HUES64 (cell line): Measurements from ENCODE around the gene TAS1R2.

Experiments
- H3K27ac ChIP-seq: 2 replicates; pipeline ENCODE4 v1.7.0; 2013; ENCODE audit warnings: low read depth, low read length, inconsistent platforms
- H3K27me3 ChIP-seq: 2 replicates; pipeline ENCODE4 v1.6.1; 2013; ENCODE audit warnings: mild to moderate bottlenecking, low read length; ENCODE audit not compliant: insufficient read depth
- H3K36me3 ChIP-seq: 2 replicates; pipeline ENCODE4 v1.6.1; 2013; ENCODE audit warnings: mild to moderate bottlenecking, low read length; ENCODE audit not compliant: insufficient read depth
- H3K4me1 ChIP-seq: 2 replicates; pipeline ENCODE4 v1.6.1; 2013; ENCODE audit warnings: mild to moderate bottlenecking, low read length, moderate library complexity; ENCODE audit not compliant: insufficient read depth
- H3K4me3 ChIP-seq: 2 replicates; pipeline ENCODE4 v1.5.1; 2013; ENCODE audit warnings: mild to moderate bottlenecking, low read length, moderate library complexity
- H3K9ac ChIP-seq: 2 replicates; pipeline ENCODE4 v1.6.1; 2013; ENCODE audit warnings: mild to moderate bottlenecking, low read depth, low read length
- H3K9me3 ChIP-seq: 2 replicates; pipeline ENCODE4 v1.6.1; 2013; ENCODE audit warnings: low read depth, low read length; ENCODE audit not compliant: insufficient read depth
- WGBS: fragments of 150-250, 120-280 bp; methylation state at CpG from one replicate; pipeline ENCODE4 v1.1.7; 2013; ENCODE audit warnings: missing lambda C conversion rate; 5-methylcytosine and 5-hydroxymethylcytosine counted together

TAS1R2 gene

DNA sequence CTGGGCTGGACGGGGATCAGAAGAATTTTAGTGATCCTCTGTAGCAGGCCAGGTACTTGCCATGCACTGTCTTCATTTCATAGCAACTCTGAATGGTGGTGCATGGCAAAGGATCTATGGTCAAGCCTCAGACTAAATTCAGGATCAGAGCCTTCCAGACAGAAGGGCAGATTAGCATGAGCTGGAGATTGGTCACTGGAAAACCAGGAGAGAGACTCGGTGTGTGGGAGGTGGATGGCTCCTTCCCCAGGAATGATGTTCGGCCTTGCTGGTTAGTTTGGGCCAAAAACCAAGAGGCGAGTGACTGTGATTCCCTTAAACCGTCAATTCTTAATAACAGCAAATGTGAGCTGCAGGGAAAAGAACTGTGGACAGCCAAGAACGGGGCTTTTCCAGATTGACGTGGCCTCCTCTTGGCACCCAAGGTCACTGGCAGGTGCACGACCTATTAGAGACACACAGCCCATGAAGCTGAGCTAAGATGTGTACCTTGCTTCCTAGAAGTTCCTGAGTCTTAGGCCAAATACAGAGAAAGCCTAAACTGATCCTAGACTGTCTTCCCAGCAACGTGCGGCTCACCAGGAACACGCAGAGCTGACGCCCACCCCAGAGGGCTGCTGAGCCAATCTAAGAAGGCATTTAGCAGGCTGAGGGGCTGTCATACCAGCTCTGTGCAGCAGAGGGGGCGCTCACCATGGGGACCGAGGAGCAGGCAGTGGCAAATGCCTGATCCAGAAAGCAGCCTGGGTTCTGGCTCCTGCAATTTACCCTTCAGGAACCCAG lies 24.4 kb upstream of the TAS1R2 start:
- Histone ChIP-seq H3K4me1 (no peaks in the 10 kb centered on the region), H3K9ac (no peak overlapping the region), H3K36me3 (peaks cover 20% of the 10 kb centered on the region), H3K27ac (no peak overlapping the region), H3K9me3 (no peaks in the 10 kb centered on the region), H3K4me3 (no peak overlapping the region), H3K27me3 (no peaks in the 10 kb centered on the region)
- WGBS, result 71% methylated on average over 14 of the region's 14 CpGs

DNA sequence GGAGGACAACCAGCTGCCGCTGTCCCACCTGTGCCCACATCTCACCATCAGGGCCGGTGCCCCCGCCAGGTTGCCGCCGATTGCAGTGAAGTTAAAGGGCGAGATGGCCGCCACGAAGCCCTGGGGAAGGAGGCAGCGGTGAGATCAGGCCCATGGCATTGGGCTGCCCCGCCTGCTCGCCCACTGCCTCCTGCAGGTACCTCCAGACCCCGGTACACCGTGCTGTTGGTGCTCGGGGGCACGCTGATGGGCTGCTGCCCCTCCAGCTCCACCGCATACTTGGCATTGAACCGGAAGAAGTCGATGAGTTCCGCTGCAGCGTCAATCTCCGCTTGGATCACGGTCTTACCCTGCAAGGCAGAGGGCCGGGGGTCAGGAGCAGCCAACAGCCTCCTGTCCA lies 23.6 kb upstream of the TAS1R2 start:
- no peaks in the 10 kb centered on the region for H3K4me1 ChIP-seq
- no peak overlapping the region for H3K4me3 ChIP-seq
- 97% methylated on average over 23 of the region's 23 CpGs for WGBS
- no peaks in the 10 kb centered on the region for H3K27me3 ChIP-seq
- H3K27ac ChIP-seq, result no peak overlapping the region
- no peak overlapping the region for H3K9ac ChIP-seq
- no peaks in the 10 kb centered on the region for H3K9me3 ChIP-seq
- H3K36me3 ChIP-seq, result peaks cover 20% of the 10 kb centered on the region

DNA sequence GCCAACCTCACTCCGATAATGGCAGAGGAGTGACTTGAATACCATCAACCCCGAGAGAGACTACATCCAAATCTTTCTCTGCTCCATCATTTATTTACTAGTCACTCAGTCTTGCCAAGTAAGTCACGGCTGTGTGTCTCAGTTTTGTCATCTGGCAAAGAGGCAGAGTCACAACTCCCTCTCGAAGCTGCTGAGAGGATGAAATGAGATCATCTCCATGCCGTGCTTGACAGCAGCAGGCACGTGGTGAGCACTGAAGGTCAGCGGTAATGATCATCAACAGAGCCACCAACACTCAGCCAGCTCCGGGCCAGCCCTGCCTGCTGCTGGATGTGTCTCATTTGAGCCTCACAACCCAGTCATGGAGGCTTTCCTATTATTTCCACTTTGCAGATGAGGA lies 23.0 kb upstream of the TAS1R2 start:
- WGBS, result 95% methylated on average over 8 of the region's 8 CpGs
- Histone ChIP-seq H3K9me3 (no peaks in the 10 kb centered on the region), H3K4me3 (no peak overlapping the region), H3K27me3 (no peaks in the 10 kb centered on the region), H3K27ac (no peak overlapping the region), H3K36me3 (peaks cover 20% of the 10 kb centered on the region), H3K4me1 (no peaks in the 10 kb centered on the region), H3K9ac (no peak overlapping the region)

DNA sequence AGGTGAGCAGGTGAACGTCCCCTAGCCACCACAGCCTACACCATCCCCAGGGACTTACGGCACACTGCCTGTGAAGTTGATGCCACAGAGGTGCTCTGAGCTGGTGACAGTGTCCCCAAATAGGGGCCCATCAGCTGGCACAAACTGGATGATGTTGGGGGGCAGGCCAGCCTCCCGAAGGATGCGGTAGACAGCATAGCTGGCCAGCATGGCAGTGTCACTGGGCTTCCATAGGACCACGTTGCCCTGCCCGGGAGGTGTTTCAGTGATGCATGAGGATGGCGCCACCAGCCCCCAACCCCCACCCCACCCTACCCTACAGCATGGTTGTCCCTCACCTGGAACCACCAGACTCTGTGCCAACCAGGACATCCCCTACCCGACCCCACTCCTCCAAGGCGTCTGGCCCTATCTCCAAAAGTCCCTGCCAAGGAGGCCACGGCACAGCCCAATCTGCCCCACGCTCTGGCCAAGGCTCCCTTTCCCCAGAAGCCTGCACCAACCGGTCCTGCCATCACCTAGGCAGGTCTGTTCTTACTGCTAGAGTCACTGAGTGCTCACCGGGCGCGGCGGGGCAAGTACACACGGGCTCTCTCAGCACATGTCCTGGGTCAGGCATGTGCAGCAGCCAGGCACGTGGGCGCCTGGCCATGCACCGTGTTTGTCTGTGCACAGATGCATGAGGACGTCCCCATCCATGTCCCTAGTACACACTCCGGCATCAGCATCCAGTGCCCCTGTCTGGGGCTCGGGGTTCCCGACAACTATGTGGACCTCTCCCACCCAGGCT lies 22.4 kb upstream of the TAS1R2 start:
- Histone ChIP-seq H3K36me3 (peaks cover 22% of the 10 kb centered on the region), H3K4me1 (no peaks in the 10 kb centered on the region), H3K27ac (no peak overlapping the region), H3K27me3 (no peaks in the 10 kb centered on the region), H3K4me3 (no peak overlapping the region), H3K9me3 (no peaks in the 10 kb centered on the region), H3K9ac (no peak overlapping the region)
- 94% methylated on average over 24 of the region's 24 CpGs for WGBS

DNA sequence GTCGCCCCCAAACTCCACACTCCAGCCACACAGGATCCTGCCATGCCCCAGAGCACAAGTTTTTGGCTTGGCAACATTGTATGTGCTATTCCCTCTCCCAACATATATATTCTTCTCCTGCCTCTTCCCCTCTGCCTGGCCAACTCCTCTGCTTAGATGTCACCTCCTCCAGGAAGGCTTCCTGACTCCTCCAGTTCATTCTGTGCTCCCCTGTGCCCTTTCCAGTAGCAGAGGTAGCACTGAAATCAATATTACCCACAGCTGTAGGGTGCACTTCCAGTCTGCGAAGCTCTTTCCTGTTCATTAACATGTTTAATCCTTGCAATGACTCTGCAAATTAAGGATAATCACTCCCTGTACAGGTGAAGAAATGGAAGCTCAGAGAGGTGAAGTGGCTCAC lies 21.7 kb upstream of the TAS1R2 start:
- 90% methylated on average over 2 of the region's 2 CpGs for WGBS
- H3K36me3 ChIP-seq, result peaks cover 25% of the 10 kb centered on the region
- no peaks in the 10 kb centered on the region for H3K9me3 ChIP-seq
- H3K4me1 ChIP-seq, result no peaks in the 10 kb centered on the region
- no peak overlapping the region for H3K4me3 ChIP-seq
- H3K27ac ChIP-seq, result no peak overlapping the region
- no peak overlapping the region for H3K9ac ChIP-seq
- no peaks in the 10 kb centered on the region for H3K27me3 ChIP-seq

DNA sequence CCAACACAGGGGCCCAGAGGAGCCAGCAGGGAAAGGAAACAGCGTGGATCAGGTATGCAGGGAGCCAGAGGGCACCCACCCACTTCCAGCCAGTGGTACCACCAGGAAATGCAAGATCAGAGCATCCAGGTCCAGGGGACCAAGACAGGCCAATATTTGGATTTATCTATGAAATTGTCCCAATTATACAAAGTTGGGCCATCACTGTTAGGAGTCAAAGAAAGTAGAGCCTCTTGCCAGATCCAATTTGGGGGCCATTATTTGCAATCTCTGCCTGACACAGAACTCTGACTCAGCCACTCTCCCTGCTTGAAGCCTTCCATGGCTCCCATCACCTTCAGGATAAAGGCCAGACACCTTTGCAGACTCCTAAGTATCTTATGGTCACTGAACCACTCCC lies 21.1 kb upstream of the TAS1R2 start:
- peaks cover 25% of the 10 kb centered on the region for H3K36me3 ChIP-seq

DNA sequence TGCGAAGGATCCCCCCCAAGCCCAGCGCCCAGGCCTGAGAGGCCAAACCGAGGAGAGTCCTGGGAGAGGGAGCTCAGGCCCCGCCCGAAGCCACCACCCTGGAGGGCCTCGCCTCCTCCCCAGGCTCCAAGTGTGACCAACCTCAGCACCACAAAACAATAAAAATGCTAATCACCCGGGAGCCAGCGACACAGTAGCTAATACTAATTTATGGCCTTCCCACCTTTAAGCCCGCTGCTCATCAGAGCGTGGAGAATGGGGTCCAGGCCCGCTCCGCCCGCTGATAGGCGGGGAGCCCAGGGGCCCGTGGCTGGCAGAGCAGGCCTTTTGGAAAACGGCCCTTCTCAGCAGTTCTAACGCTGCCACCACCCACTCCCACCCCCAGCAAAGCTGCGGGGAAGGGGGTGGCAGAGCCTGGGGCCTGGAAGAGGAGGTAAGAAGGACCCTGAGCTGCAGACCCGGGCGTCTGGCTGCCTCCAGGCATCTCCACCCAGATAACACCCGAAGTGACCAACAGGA lies 20.4 kb upstream of the TAS1R2 start:
- no peaks in the 10 kb centered on the region for H3K27me3 ChIP-seq
- no peak overlapping the region for H3K27ac ChIP-seq
- 53% methylated on average over 20 of the region's 21 CpGs for WGBS
- no peak overlapping the region for H3K4me3 ChIP-seq
- H3K9ac ChIP-seq, result no peak overlapping the region
- no peaks in the 10 kb centered on the region for H3K9me3 ChIP-seq
- no peaks in the 10 kb centered on the region for H3K4me1 ChIP-seq
- H3K36me3 ChIP-seq, result peaks cover 25% of the 10 kb centered on the region

More for the DNA sequence above, 21.1 kb upstream of the TAS1R2 start:
- Histone ChIP-seq H3K4me3 (no peak overlapping the region), H3K27me3 (no peaks in the 10 kb centered on the region), H3K9me3 (no peaks in the 10 kb centered on the region), H3K27ac (no peak overlapping the region), H3K9ac (no peak overlapping the region), H3K4me1 (no peaks in the 10 kb centered on the region)
- WGBS, result 85% methylated on average over 1 of the region's 1 CpG

DNA sequence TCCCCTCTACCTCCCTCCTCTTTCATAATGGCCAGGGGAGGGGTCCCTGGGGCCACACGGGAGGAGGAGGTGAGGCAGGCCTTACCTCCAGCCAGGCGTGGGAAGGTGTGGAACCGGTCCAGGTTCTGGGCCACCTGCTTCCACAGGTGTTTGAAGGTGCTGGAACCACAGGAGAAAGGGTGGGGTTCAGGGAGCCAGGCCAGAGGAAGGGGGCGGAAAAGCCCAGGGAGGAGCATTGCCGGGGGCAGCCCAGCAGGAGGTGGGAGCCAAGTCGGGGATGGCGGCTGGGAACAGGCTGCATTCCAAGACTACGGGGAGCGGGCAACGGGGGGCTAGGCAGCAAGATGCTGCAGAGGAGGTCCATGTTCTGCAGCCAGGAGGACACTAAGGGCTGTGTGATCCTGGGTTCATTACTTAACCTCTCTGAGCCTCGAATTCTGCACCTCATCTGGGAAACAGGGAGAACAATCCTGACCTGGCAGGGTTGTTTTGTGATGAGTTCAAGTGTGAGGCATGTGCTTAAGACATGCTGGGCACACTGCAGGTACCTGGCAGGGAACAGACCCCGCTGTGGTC lies 19.8 kb upstream of the TAS1R2 start:
- no peak overlapping the region for H3K27ac ChIP-seq
- H3K9ac ChIP-seq, result no peak overlapping the region
- H3K4me3 ChIP-seq, result no peak overlapping the region
- H3K27me3 ChIP-seq, result no peaks in the 10 kb centered on the region
- no peaks in the 10 kb centered on the region for H3K9me3 ChIP-seq
- H3K36me3 ChIP-seq, result peaks cover 25% of the 10 kb centered on the region
- H3K4me1 ChIP-seq, result no peaks in the 10 kb centered on the region
- 80% methylated on average over 12 of the region's 12 CpGs for WGBS

DNA sequence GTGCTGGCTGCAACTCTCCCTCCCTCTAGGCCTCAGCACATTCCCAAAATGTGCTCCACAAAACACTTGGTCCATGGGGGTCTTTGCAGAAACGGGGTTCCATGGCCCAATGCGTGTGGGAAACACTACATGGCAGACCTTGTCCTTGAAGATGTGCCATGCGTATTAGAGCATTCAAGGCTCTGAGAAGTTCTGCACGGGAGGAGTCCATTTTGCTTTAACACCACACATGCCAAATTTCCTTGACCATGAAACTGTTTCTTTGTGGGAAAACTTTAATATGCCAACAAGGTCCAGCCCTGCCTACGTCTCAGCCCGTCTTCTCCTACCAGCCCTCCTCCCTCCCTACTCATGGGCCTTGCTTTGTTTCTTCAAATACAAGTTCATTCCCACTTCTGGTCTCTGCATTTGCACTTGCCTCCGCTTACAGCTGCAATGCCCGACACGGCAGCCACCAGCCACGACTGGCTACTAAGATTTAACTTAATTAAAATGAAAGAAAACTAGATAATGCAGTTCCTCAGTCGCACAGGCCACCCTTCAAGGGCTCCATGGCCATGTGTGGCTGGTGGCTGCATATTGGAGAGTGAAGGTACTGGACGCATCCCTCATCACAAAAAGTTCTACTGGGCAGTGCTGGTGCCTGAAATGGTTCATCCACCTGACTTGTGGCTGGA lies 19.2 kb upstream of the TAS1R2 start:
- H3K4me1 ChIP-seq, result no peaks in the 10 kb centered on the region
- 89% methylated on average over 11 of the region's 12 CpGs for WGBS
- no peaks in the 10 kb centered on the region for H3K27me3 ChIP-seq
- no peaks in the 10 kb centered on the region for H3K9me3 ChIP-seq
- H3K4me3 ChIP-seq, result no peak overlapping the region
- no peak overlapping the region for H3K9ac ChIP-seq
- no peak overlapping the region for H3K27ac ChIP-seq
- H3K36me3 ChIP-seq, result peaks cover 25% of the 10 kb centered on the region

DNA sequence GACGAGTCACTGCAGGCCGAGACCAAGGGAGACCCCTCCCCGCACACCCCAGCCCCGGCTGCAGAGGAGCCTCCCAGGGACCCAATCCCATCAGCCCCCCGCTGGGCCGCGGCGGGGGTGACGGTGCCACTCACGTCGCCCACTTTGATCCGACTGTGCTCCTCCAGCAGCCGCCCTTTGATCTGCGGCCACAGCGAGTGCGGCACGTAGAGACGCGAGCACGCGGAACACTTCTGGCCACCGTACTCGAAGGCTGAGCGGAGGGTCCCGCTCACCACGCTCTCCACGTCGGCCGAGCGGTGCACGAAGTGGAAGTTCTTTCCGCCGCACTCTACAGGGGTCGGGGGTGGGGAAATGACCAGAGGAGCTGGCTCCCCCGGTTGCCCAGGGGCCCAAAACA lies 17.8 kb upstream of the TAS1R2 start:
- no peak overlapping the region for H3K9ac ChIP-seq
- H3K27ac ChIP-seq, result no peak overlapping the region
- H3K4me1 ChIP-seq, result no peaks in the 10 kb centered on the region
- H3K36me3 ChIP-seq, result peaks cover 11% of the 10 kb centered on the region
- 89% methylated on average over 35 of the region's 35 CpGs for WGBS
- H3K4me3 ChIP-seq, result no peak overlapping the region
- no peaks in the 10 kb centered on the region for H3K27me3 ChIP-seq
- H3K9me3 ChIP-seq, result no peaks in the 10 kb centered on the region

DNA sequence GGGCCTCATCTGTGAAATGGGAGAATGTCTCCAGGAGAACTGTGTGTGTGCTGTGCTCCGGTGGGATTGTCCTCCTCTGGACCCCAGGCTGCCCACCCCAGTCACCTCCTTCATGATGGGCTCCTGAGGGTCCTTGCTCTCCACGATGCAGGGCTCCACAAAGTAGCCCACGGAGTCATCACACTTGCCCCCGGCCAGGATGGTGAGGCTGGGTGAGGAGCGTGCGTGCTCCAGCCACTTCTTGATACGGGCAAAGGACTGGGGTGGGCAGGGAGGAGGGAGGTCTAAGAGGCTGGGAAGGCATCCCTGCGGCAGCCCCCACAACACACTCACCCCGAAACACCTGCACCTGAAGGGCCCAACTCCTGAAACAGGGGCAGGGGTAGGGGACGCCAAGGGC lies 16.8 kb upstream of the TAS1R2 start:
- H3K4me3 ChIP-seq, result no peak overlapping the region
- H3K36me3 ChIP-seq, result peaks cover 5% of the 10 kb centered on the region; the same call in 1 of the 2 replicates
- no peak overlapping the region for H3K9ac ChIP-seq
- no peaks in the 10 kb centered on the region for H3K9me3 ChIP-seq
- H3K27ac ChIP-seq, result no peak overlapping the region
- no peaks in the 10 kb centered on the region for H3K27me3 ChIP-seq
- 93% methylated on average over 10 of the region's 10 CpGs for WGBS
- no peaks in the 10 kb centered on the region for H3K4me1 ChIP-seq
